Dermis microvascular lymphatic vessel endothelial cell (primary cell): Measurements from ENCODE around the gene SLC25A24. TPM values are rescaled to one million over a fixed set of nuclear protein-coding genes. Genes with fewer than 3 reads are reported as not detected.

Experiments used
- DNase-seq, 2 donors: peaks; one replicate each; pipeline versions ENCODE4 v3.0.0 to v3.0.0-alpha.2; 2010; ENCODE audit warnings: low read depth in 2 of 2
- total RNA-seq: library from RNA; depleted of rRNA; stranded (reverse); fragments of >200 nt; gene quantifications from 2 replicates; pipeline ENCODE4 v1.2.1, GENCODE V29; 2014

Gene SLC25A24
- total RNA-seq, 1 donor from 2014 or later, result 34.3 TPM

GRCh38 chr1:108106775-108107174 is 93.4 kb downstream of the SLC25A24 start:
- peak in 1 of 2 donors; percentile 28 for DNase-seq

DNA sequence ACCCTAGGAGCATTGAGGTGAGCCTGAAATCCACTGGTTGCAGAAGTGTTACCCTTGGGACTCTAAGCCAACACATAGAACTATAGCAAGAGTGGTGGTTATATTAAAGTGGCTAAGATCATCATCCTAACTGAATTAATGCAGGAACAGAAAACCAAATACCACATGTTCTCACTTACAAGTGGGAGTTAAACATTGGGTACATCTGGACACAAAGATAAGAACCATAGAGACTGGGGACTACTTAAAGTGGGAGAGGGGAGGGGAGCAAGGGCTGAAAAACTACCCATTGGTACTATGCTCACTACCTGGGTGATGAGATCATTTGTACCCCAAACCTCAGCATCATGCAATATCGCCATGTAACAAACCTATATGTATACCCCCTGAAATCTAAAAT is 100.0 kb downstream of the SLC25A24 start:
- no peak for DNase-seq

DNA sequence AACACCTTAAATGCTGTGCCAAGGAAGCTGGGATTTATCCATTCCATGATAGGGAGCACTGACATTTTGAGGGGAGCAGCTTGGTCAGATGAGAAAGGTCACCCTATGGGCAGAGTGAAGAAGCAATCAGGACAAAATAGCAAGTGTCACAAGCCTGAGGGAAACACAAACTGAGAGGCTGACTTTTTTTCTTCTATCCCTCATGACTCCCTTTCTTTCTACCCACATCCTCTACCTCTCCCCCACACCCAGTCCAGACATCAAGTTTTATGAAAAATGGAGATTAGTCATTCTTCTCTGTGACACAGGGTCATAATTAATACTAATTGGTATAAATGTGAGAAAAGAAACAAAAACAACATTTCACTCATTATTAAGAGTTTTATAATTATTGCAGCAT is 103.1 kb downstream of the SLC25A24 start:
- DNase-seq, result no peak

GRCh38 chr1:108096089-108096488 is 104.1 kb downstream of the SLC25A24 start:
- DNase-seq, result no peak

DNA sequence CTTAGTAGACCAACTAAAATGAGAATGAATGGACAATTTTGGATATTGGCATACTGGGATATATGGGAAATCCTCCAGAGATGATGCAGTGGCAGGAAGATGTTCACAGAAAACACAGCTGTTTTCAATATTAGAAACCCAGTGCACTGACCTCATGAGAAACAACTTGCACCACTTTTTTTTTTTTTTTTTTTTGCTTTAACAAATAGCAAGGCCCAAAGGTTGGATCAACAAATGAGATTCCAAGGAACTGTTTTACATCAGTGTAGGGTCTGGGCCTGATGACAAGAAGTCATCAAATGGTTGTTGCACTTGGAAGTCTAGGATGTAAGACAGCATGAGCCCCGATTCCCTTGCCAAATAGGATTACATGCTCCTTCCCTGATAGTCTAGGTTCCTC is 110.7 kb downstream of the SLC25A24 start:
- no peak for DNase-seq

- no peak for DNase-seq
Observed at GRCh38 chr1:108085628-108086027, 114.5 kb downstream of the SLC25A24 start.

DNA sequence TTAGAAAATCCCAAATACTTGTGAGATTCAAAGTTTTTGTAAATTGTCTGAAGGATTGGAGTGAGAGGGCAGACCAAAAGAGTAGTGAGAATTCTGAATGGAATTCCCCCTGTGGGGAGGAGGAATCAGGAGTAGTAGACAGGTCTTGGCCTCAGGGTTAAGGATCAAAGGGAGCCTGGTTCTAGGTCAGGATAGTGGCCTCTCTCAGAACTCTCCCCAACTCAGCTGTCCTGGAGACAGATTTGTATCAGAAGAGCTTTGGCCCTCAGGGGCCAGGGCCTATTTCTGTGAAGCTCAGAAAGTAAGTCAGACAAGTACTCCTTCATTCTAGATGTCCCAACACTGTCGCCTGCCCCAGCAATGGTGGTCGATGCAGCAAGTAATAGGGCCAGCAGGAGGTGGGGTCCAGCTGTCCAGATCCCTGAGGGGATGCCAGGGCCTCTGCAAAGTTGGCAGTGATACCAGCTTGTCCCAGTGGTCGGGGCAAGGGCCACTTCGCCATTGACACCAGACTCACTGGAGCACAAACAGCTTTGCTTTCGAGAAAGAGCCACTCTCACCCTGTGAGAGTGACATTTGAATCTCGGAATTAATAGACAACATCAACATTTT is 115.2 kb downstream of the SLC25A24 start:
- no peak for DNase-seq

Other genes starting within 250 kb of the SLC25A24 start
- gene VAV3, start 235.2 kb downstream of the SLC25A24 start, total RNA-seq, result 36.1 and 51.6 TPM in 2 replicates
- not detected in 2 replicates for gene NBPF4, start 43.7 kb upstream of the SLC25A24 start, total RNA-seq
- gene NBPF6, start 250.0 kb upstream of the SLC25A24 start, total RNA-seq, result not detected in 2 replicates